Suprapubic skin (tissue), 3 donors: Measurements from ENCODE around the gene HTR7.

Source experiments
- POLR2AphosphoS5 ChIP-seq, 3 donors: sonication (generic); formaldehyde crosslinking; IDR thresholded peaks; one replicate each; pipeline ENCODE4 v1.6.1; 2017; ENCODE audit warnings: antibody characterized with exemption in 3 of 3
- TF ChIP-seq, protein P1 (sequence below), 2 donors: fragments of 200-600 bp in 1 of 2; fragments of 450-650 bp in 1 of 2; sonication (generic) in 1 of 2; IDR thresholded peaks; one replicate each; pipeline ENCODE4 v1.5.1; 2016 to 2019; ENCODE audit warnings: antibody characterized with exemption in 2 of 2, mild to moderate bottlenecking in 1 of 2, moderate library complexity in 1 of 2

DNA sequence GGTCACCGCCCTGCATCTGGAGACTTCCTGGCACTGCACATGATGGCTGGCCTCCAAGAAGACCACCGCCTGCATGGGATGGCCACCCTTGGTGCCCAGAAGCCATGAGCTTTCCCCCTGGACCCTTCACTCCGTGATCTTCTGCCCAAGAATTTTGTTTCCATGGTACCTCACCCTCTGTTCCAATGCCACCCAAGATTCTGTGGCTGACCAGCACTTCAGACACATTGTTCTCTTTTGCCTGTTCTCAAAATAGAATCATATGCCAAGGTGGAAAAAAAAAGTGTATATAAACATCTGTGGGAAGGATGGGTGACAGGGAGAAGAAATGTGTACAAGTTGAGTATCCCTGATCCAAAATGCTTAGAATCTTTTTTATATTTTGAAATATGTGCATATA lies 12.1 kb downstream of the HTR7 start:
- TF ChIP-seq, protein P1, sequence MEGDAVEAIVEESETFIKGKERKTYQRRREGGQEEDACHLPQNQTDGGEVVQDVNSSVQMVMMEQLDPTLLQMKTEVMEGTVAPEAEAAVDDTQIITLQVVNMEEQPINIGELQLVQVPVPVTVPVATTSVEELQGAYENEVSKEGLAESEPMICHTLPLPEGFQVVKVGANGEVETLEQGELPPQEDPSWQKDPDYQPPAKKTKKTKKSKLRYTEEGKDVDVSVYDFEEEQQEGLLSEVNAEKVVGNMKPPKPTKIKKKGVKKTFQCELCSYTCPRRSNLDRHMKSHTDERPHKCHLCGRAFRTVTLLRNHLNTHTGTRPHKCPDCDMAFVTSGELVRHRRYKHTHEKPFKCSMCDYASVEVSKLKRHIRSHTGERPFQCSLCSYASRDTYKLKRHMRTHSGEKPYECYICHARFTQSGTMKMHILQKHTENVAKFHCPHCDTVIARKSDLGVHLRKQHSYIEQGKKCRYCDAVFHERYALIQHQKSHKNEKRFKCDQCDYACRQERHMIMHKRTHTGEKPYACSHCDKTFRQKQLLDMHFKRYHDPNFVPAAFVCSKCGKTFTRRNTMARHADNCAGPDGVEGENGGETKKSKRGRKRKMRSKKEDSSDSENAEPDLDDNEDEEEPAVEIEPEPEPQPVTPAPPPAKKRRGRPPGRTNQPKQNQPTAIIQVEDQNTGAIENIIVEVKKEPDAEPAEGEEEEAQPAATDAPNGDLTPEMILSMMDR (IDR thresholded peaks at IDR 0.05) = no peak
- no peak for TF ChIP-seq POLR2AphosphoS5 (IDR thresholded peaks at IDR 0.05)
